Endothelial cell of umbilical vein (primary cell): ENCODE data around the gene SLC5A5.

ENCODE experiments used
- CTCF ChIP-seq, 2 donors: IDR thresholded peaks; 1 replicate in 1 of 2; 2 replicates in 1 of 2; pipeline ENCODE4 v1.5.1; 2011; ENCODE audit warnings: low read length in 2 of 2, mild to moderate bottlenecking in 2 of 2, moderate library complexity in 2 of 2, control low read depth in 1 of 2, inconsistent platforms in 1 of 2, low read depth in 1 of 2; ENCODE audit not compliant: insufficient read depth in 1 of 2; ENCODE audit errors: extremely low read depth in 1 of 2
- EZH2 ChIP-seq: IDR thresholded peaks from 2 replicates; pipeline ENCODE4 v1.6.1; 2012; ENCODE audit warnings: borderline replicate concordance, low read depth, mild to moderate bottlenecking, moderate library complexity, low read length, inconsistent platforms; ENCODE audit not compliant: severe bottlenecking
- FOS ChIP-seq: IDR thresholded peaks from 2 replicates; pipeline ENCODE4 v1.6.1; 2011; ENCODE audit warnings: mild to moderate bottlenecking, low read length, moderate library complexity, borderline replicate concordance; ENCODE audit not compliant: insufficient read depth
- GATA2 ChIP-seq: IDR thresholded peaks from 2 replicates; pipeline ENCODE4 v1.7.0; 2011; ENCODE audit warnings: low read depth, mild to moderate bottlenecking, moderate library complexity, mixed read lengths, low read length; ENCODE audit not compliant: insufficient read length, insufficient read depth
- JUN ChIP-seq: IDR thresholded peaks from 2 replicates; pipeline ENCODE4 v1.6.1; 2011; ENCODE audit warnings: borderline replicate concordance, low read depth; ENCODE audit not compliant: insufficient read length, insufficient read depth
- MAX ChIP-seq: IDR thresholded peaks from 2 replicates; pipeline ENCODE4 v1.6.1; 2011; ENCODE audit not compliant: insufficient read depth, insufficient read length
- MYC ChIP-seq: IDR thresholded peaks from one replicate; pipeline ENCODE4 v1.6.1; 2011; ENCODE audit warnings: mild to moderate bottlenecking, low read depth, low read length
- POLR2A ChIP-seq: IDR thresholded peaks from 2 replicates; pipeline ENCODE4 v1.6.1; 2012; ENCODE audit warnings: low read depth, mild to moderate bottlenecking, control low read depth, low read length
- POLR2AphosphoS5 ChIP-seq: IDR thresholded peaks from 2 replicates; pipeline ENCODE4 v1.6.1; 2012; ENCODE audit warnings: low read depth, mild to moderate bottlenecking, control low read depth, low read length, moderate library complexity; ENCODE audit not compliant: insufficient read depth

GRCh38 chr19:17936379-17936778 is 64.6 kb downstream of the SLC5A5 start:
- TF ChIP-seq CTCF (IDR thresholded peaks at IDR 0.05; ENCODE audit: extremely low read depth in 1 of 2, insufficient read depth in 1 of 2, low read depth in 1 of 2, low read length in 2 of 2), result no peak
- no peak for TF ChIP-seq POLR2AphosphoS5
- TF ChIP-seq POLR2A, result no peak
- TF ChIP-seq EZH2, result no peak
- no peak for TF ChIP-seq FOS
- TF ChIP-seq GATA2, result no peak
- TF ChIP-seq MAX, result no peak
- no peak for TF ChIP-seq MYC
- TF ChIP-seq JUN, result no peak
